H1 (cell line): ENCODE data around the gene PPP1R17. TPM values are rescaled to one million over a fixed set of nuclear protein-coding genes. Genes with fewer than 3 reads are reported as not detected.

ENCODE experiments used
- CTCF ChIA-PET: fragments of 300-600 bp; sonication (Branson Sonifier 250); formaldehyde crosslinking; loops from one replicate; lab custom pipeline; 2021; ENCODE audit not compliant: partially characterized antibody; lab: Charles Lee
- POLR2A ChIA-PET: fragments of 300-600 bp; sonication (Branson Sonifier 250); formaldehyde crosslinking; loops from one replicate; lab custom pipeline; 2021; ENCODE audit warnings: inconsistent platforms; ENCODE audit not compliant: partially characterized antibody; lab: Charles Lee
- DNase-seq, 2 experiments: peaks; one replicate each; pipeline versions ENCODE4 v3.0.0 to v3.0.0-alpha.2; 2010 to 2022; ENCODE audit warnings: low spot score in 2 of 2, low read depth in 1 of 2, mixed read lengths in 1 of 2
- FAIRE-seq: peaks from 2 replicates; lab custom pipeline; 2011; peaks lifted over from hg19 to GRCh38; lab: Jason Lieb, UNC
- H2AFZ ChIP-seq: 2 replicates; pipeline ENCODE4 v1.8.1; 2012; ENCODE audit warnings: low read length, inconsistent platforms
- H2AK5ac ChIP-seq: 2 replicates; pipeline ENCODE4 v1.6.1; 2013; ENCODE audit warnings: low read depth, low read length
- H2BK120ac ChIP-seq: replicated peaks from 2 replicates; pipeline ENCODE3; 2013; ENCODE audit warnings: low read depth, low read length, inconsistent platforms
- H2BK12ac ChIP-seq: 2 replicates; pipeline ENCODE4 v1.6.1; 2013; ENCODE audit warnings: low read depth, low read length
- H2BK15ac ChIP-seq: 2 replicates; pipeline ENCODE4 v1.6.1; 2013; ENCODE audit warnings: low read length
- H2BK20ac ChIP-seq: 2 replicates; pipeline ENCODE4 v1.6.1; 2013; ENCODE audit warnings: low read length
- H2BK5ac ChIP-seq: 2 replicates; pipeline ENCODE4 v1.6.1; 2013; ENCODE audit warnings: low read depth, low read length
- H3K14ac ChIP-seq: 2 replicates; pipeline ENCODE4 v1.6.1; 2013; ENCODE audit warnings: inconsistent platforms; ENCODE audit not compliant: insufficient read length
- H3K18ac ChIP-seq: 2 replicates; pipeline ENCODE4 v1.6.1; 2013; ENCODE audit warnings: low read length; ENCODE audit errors: extremely low read depth
- H3K23ac ChIP-seq: 2 replicates; pipeline ENCODE4 v1.6.1; 2013; ENCODE audit warnings: inconsistent platforms; ENCODE audit not compliant: insufficient read length
- H3K23me2 ChIP-seq: 2 replicates; pipeline ENCODE4 v1.6.1; 2013; ENCODE audit warnings: low read depth, low read length
- H3K27ac ChIP-seq: 2 replicates; pipeline ENCODE4 v1.6.1; 2011; ENCODE audit warnings: low read depth, low read length, inconsistent platforms
- H3K27me3 ChIP-seq, 4 experiments: replicated peaks in 1 of 4; 1 replicate in 1 of 4; 2 replicates in 3 of 4; pipeline versions ENCODE4 v1.6.1 to v1.8.1; 2011 to 2013; ENCODE audit warnings: low read length in 3 of 4, mild to moderate bottlenecking in 3 of 4, inconsistent platforms in 2 of 4, mixed read lengths in 2 of 4, moderate library complexity in 1 of 4; ENCODE audit not compliant: control insufficient read depth in 3 of 4, insufficient read depth in 3 of 4; ENCODE audit errors: extremely low read depth in 1 of 4
- H3K36me3 ChIP-seq, 4 experiments: 2 replicates each; pipeline versions ENCODE4 v1.6.1 to v1.8.1; 2011 to 2013; ENCODE audit warnings: mild to moderate bottlenecking in 4 of 4, low read length in 3 of 4, moderate library complexity in 2 of 4, control low read depth in 1 of 4, inconsistent platforms in 1 of 4; ENCODE audit not compliant: insufficient read depth in 4 of 4, control insufficient read depth in 2 of 4
- H3K4ac ChIP-seq: replicated peaks from 2 replicates; pipeline ENCODE3; 2013; ENCODE audit warnings: low read length, low read depth, mixed read lengths, inconsistent platforms; ENCODE audit not compliant: insufficient read length
- H3K4me1 ChIP-seq, 4 experiments: replicated peaks in 1 of 4; 1 replicate in 1 of 4; 2 replicates in 3 of 4; pipeline versions ENCODE4 v1.6.1 to v1.8.1; 2011 to 2013; ENCODE audit warnings: low read length in 3 of 4, inconsistent platforms in 2 of 4, mixed read lengths in 1 of 4; ENCODE audit not compliant: insufficient read depth in 4 of 4, control insufficient read depth in 3 of 4
- H3K4me2 ChIP-seq, 2 experiments: 2 replicates each; pipeline versions ENCODE4 v1.6.1 to v1.8.1; 2011 to 2013; ENCODE audit warnings: low read depth in 2 of 2, low read length in 2 of 2, control low read depth in 1 of 2, inconsistent platforms in 1 of 2, mild to moderate bottlenecking in 1 of 2; ENCODE audit not compliant: insufficient read depth in 1 of 2
- H3K4me3 ChIP-seq, 4 experiments: fragments of 200-600, 300-600 bp in 1 of 4; sonication (generic), shearing (Covaris generic), sonication (Bioruptor Twin) in 1 of 4; 2 replicates each; pipeline versions ENCODE4 v1.5.1 to v1.8.1; 2011 to 2016; ENCODE audit warnings: low read length in 4 of 4, low read depth in 3 of 4, control low read depth in 2 of 4, inconsistent platforms in 2 of 4, mild to moderate bottlenecking in 2 of 4, mixed read lengths in 1 of 4, moderate library complexity in 1 of 4; ENCODE audit not compliant: insufficient read depth in 2 of 4; ENCODE audit errors: extremely low read depth in 1 of 4
- H3K56ac ChIP-seq: replicated peaks from 2 replicates; pipeline ENCODE3; 2013; ENCODE audit warnings: low read depth, mild to moderate bottlenecking, mixed read lengths, low read length, inconsistent platforms; ENCODE audit not compliant: insufficient read length
- H3K79me1 ChIP-seq: 2 replicates; pipeline ENCODE4 v1.6.1; 2013; ENCODE audit warnings: low read depth, low read length, control low read depth
- H3K79me2 ChIP-seq, 2 experiments: 2 replicates each; pipeline versions ENCODE4 v1.6.1 to v1.8.1; 2012 to 2013; ENCODE audit warnings: low read length in 2 of 2, mild to moderate bottlenecking in 2 of 2, inconsistent platforms in 1 of 2; ENCODE audit not compliant: insufficient read depth in 2 of 2, control insufficient read depth in 1 of 2
- H3K9ac ChIP-seq, 4 experiments: replicated peaks in 1 of 4; 1 replicate in 1 of 4; 2 replicates in 3 of 4; pipeline versions ENCODE4 v1.6.1 to v1.8.1; 2011 to 2013; ENCODE audit warnings: low read depth in 3 of 4, low read length in 3 of 4, control low read depth in 2 of 4, mild to moderate bottlenecking in 2 of 4, moderate library complexity in 2 of 4, inconsistent platforms in 1 of 4; ENCODE audit errors: extremely low read depth in 1 of 4
- H3K9me3 ChIP-seq, 2 experiments: 2 replicates each; pipeline versions ENCODE4 v1.6.1 to v1.8.1; 2012 to 2013; ENCODE audit warnings: mild to moderate bottlenecking in 2 of 2, moderate library complexity in 2 of 2, control low read depth in 1 of 2, inconsistent platforms in 1 of 2, low read depth in 1 of 2, low read length in 1 of 2, mixed read lengths in 1 of 2; ENCODE audit not compliant: insufficient read depth in 2 of 2
- H4K20me1 ChIP-seq, 2 experiments: replicated peaks in 1 of 2; 2 replicates each; pipeline versions ENCODE3 to v1.8.1; 2011 to 2013; ENCODE audit warnings: inconsistent platforms in 2 of 2, low read length in 2 of 2, mild to moderate bottlenecking in 1 of 2; ENCODE audit not compliant: insufficient read depth in 2 of 2, control insufficient read depth in 1 of 2
- H4K5ac ChIP-seq: 2 replicates; pipeline ENCODE4 v1.6.1; 2013; ENCODE audit warnings: low read length, low read depth, mixed read lengths, inconsistent platforms; ENCODE audit not compliant: insufficient read length
- H4K8ac ChIP-seq: 2 replicates; pipeline ENCODE4 v1.8.0; 2013; ENCODE audit warnings: mild to moderate bottlenecking, moderate library complexity, low read length, inconsistent platforms; ENCODE audit not compliant: insufficient read depth; ENCODE audit errors: extremely low read depth
- H4K91ac ChIP-seq: replicated peaks from 2 replicates; pipeline ENCODE3; 2013; ENCODE audit warnings: low read length, mixed read lengths, inconsistent platforms; ENCODE audit not compliant: insufficient read length
- BACH1 ChIP-seq: IDR thresholded peaks from 2 replicates; pipeline ENCODE4 v1.6.1; 2012; ENCODE audit warnings: low read length, improper control_type of control experiment
- CBX5 ChIP-seq: fragments of 300-800, 300-1000 bp; sonication (generic); IDR thresholded peaks from 2 replicates; pipeline ENCODE4 v1.7.1; 2016; ENCODE audit warnings: antibody characterized with exemption, low read length, low read depth
- CHD2 ChIP-seq: IDR thresholded peaks from 2 replicates; pipeline ENCODE4 v1.6.1; 2012; ENCODE audit warnings: low read length, improper control_type of control experiment
- EP300 ChIP-seq, 2 experiments: IDR thresholded peaks; 1 replicate in 1 of 2; 2 replicates in 1 of 2; pipeline ENCODE4 v1.6.1; 2011 to 2012; ENCODE audit warnings: low read depth in 2 of 2, low read length in 2 of 2, mild to moderate bottlenecking in 2 of 2, borderline replicate concordance in 1 of 2, inconsistent platforms in 1 of 2, moderate library complexity in 1 of 2
- EZH2 ChIP-seq: fragments of 200-600 bp; sonication (generic); IDR thresholded peaks from 2 replicates; pipeline ENCODE4 v1.7.1; 2012; ENCODE audit warnings: low read depth, mild to moderate bottlenecking, moderate library complexity, low read length, inconsistent platforms; ENCODE audit not compliant: severe bottlenecking
- HDAC6 ChIP-seq: IDR thresholded peaks from one replicate; pipeline ENCODE4 v1.7.1; 2012; ENCODE audit warnings: low read depth, mild to moderate bottlenecking, inconsistent platforms, low read length, moderate library complexity
- KDM1A ChIP-seq: fragments of 200-600, 300-600 bp; sonication (generic); IDR thresholded peaks from 2 replicates; pipeline ENCODE4 v1.7.1; 2016; ENCODE audit warnings: mild to moderate bottlenecking, low read length, borderline replicate concordance
- POU5F1 ChIP-seq: IDR thresholded peaks from 2 replicates; pipeline ENCODE4 v1.6.1; 2011; ENCODE audit warnings: low read depth, mild to moderate bottlenecking, low read length, moderate library complexity
- SIN3A ChIP-seq, 2 experiments: IDR thresholded peaks in 1 of 2; conservative IDR thresholded peaks in 1 of 2; 2 replicates each; pipeline ENCODE4 v1.6.1; 2011 to 2012; ENCODE audit warnings: low read length in 2 of 2, improper control_type of control experiment in 1 of 2, low read depth in 1 of 2, mild to moderate bottlenecking in 1 of 2
- WGBS, 2 experiments: shearing (Covaris generic) in 1 of 2; methylation state at CpG; one replicate each; pipeline versions ENCODE4 v1.1.6 to v1.1.7; 2013 to 2015; ENCODE audit warnings: low lambda C conversion rate in 2 of 2, mixed read lengths in 2 of 2, inconsistent platforms in 1 of 2, low coverage in 1 of 2, missing lambda C conversion rate in 1 of 2; ENCODE audit not compliant: insufficient replicate concordance in 2 of 2, insufficient coverage in 1 of 2, insufficient read length in 1 of 2; ENCODE audit errors: extremely low coverage in 1 of 2, missing lambda C conversion rate in 1 of 2; 5-methylcytosine and 5-hydroxymethylcytosine counted together
- polyA plus RNA-seq, 7 experiments: library from polyadenylated mRNA; depleted of rRNA in 3 of 7; stranded (reverse) in 5 of 7; unstranded in 2 of 7; fragments of >200 nt in 5 of 7; fragments of 200-250 nt in 2 of 7; gene quantifications; 1 replicate in 5 of 7; 2 replicates in 1 of 7; 4 replicates in 1 of 7; pipeline versions ENCODE4 v1.2.1 to v1.2.3, GENCODE V29; 2011 to 2013; ENCODE audit warnings: missing spikeins in 2 of 7, mixed read lengths in 2 of 7
- total RNA-seq: library from RNA; stranded (reverse); fragmentation: NEBNext Ultra II Directional; extraction: Animal tissue kit (Norgen Biotek cat#: 25700); gene quantifications from 2 replicates; pipeline ENCODE4 v1.2.1, GENCODE V29; 2021
- TF ChIP-seq, protein P1 (sequence below): IDR thresholded peaks from 2 replicates; pipeline ENCODE4 v1.6.1; 2012; ENCODE audit warnings: inconsistent platforms
- TF ChIP-seq, protein P2 (sequence below): IDR thresholded peaks from 2 replicates; pipeline ENCODE4 v1.6.1; 2012; ENCODE audit warnings: low read length, inconsistent platforms

PPP1R17 gene
- total and polyA plus RNA-seq, 2 of the 8 experiments (the other 6 are each of a cell fraction or from before 2014, with no cell fraction given) = 1.5 to 2.5 TPM

DNA sequence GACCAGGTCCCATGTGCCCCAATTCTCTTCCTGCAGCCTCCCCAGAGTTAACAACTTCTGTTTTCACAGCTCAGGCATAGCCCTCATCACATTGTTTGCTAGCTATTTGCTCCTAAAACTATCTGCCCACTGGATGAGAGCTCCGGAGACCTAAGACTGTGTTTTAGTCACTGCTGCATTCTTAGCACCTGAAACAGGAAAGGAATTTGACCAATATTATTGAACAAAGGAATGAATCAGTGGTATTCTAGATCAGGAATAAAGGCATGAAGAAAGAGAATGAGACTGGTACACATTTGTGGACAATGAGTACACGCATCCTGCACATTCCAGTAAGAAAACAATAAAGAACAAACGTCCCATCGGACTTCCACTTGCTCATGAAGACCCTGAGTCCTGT, 54.8 kb downstream of the PPP1R17 start:
- Histone ChIP-seq H3K4ac (no peak overlapping the region), H3K23me2 (no peaks in the 10 kb centered on the region; the same call in 1 of the 2 replicates), H3K79me1 (no peaks in the 10 kb centered on the region), H3K36me3 (no peaks in the 10 kb centered on the region), H3K56ac (no peak overlapping the region), H2AFZ (no peak overlapping the region), H3K4me1 (no peaks in the 10 kb centered on the region), H2BK15ac (no peak overlapping the region), H2BK120ac (no peak overlapping the region), H4K8ac (no peak overlapping the region), H2BK5ac (no peak overlapping the region), H3K23ac (no peak overlapping the region), H4K91ac (no peak overlapping the region), H4K5ac (no peak overlapping the region), H3K79me2 (no peaks in the 10 kb centered on the region), H2BK12ac (no peak overlapping the region), H3K4me2 (no peak overlapping the region), H3K4me3 (no peak overlapping the region), H3K27ac (no peak overlapping the region), H4K20me1 (no peaks in the 10 kb centered on the region), H2BK20ac (no peak overlapping the region), H3K9me3 (peaks cover 0 to under 1% of the 10 kb centered on the region in 2 experiments; a peak in 1 of 4 replicates), H3K9ac (no peak overlapping the region), H2AK5ac (no peak overlapping the region), H3K27me3 (peaks cover 0 to 6% (median 1%) of the 10 kb centered on the region in 4 experiments; a peak in 4 of 7 replicates), H3K18ac (no peak overlapping the region), H3K14ac (no peak overlapping the region)
- FAIRE-seq (no peak), DNase-seq (no peak)
- WGBS, 2 experiments = 91% methylated on average over 4 of the region's 4 CpGs; no CpG with 5 or more reads in 1 of the 2 experiments
- ChIA-PET CTCF (interaction anchor here (0.7 to 2.5 kb wide), 5 partner anchors 13 to 463 kb away, joined by 3 to 19 read pairs (median 4); no protein-coding TSS in a partner anchor), POLR2A (no interaction called here)
- TF ChIP-seq EZH2 (no peak), CBX5 (no peak), KDM1A (no peak), SIN3A (conservative IDR thresholded peaks at IDR 0.05 in 1 of 2, IDR thresholded peaks at IDR 0.05 in 1 of 2; ENCODE audit: low read depth in 1 of 2, low read length in 2 of 2) (no peak), HDAC6 (no peak), BACH1 (no peak), CHD2 (no peak), POU5F1 (no peak), EP300 (IDR thresholded peaks at IDR 0.05; ENCODE audit: borderline replicate concordance in 1 of 2, low read depth in 2 of 2, low read length in 2 of 2) (no peak)
- TF ChIP-seq, protein P1, sequence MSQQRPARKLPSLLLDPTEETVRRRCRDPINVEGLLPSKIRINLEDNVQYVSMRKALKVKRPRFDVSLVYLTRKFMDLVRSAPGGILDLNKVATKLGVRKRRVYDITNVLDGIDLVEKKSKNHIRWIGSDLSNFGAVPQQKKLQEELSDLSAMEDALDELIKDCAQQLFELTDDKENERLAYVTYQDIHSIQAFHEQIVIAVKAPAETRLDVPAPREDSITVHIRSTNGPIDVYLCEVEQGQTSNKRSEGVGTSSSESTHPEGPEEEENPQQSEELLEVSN = no peak
- TF ChIP-seq, protein P2, sequence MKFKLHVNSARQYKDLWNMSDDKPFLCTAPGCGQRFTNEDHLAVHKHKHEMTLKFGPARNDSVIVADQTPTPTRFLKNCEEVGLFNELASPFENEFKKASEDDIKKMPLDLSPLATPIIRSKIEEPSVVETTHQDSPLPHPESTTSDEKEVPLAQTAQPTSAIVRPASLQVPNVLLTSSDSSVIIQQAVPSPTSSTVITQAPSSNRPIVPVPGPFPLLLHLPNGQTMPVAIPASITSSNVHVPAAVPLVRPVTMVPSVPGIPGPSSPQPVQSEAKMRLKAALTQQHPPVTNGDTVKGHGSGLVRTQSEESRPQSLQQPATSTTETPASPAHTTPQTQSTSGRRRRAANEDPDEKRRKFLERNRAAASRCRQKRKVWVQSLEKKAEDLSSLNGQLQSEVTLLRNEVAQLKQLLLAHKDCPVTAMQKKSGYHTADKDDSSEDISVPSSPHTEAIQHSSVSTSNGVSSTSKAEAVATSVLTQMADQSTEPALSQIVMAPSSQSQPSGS = no peak
